Ovary (tissue), 3 donors: Measurements from ENCODE around the gene SGMS1.

Source experiments
- EP300 ChIP-seq: sonication (generic); formaldehyde crosslinking; IDR thresholded peaks from one replicate; pipeline ENCODE4 v1.6.1; 2017; ENCODE audit warnings: antibody characterized with exemption
- POLR2A ChIP-seq: fragments of 450-650 bp; IDR thresholded peaks from one replicate; pipeline ENCODE4 v1.6.1; 2017; ENCODE audit warnings: antibody characterized with exemption, mild to moderate bottlenecking, moderate library complexity
- TF ChIP-seq, protein P1 (sequence below), 3 donors: fragments of 450-650 bp in 2 of 3; fragments of 200-600 bp in 1 of 3; IDR thresholded peaks; one replicate each; pipeline versions ENCODE4 v1.5.1 to v1.8.0; 2016 to 2022; ENCODE audit warnings: antibody characterized with exemption in 3 of 3, mild to moderate bottlenecking in 1 of 3
- donor health status: DM: no; HTN: no; CAD: no.

DNA sequence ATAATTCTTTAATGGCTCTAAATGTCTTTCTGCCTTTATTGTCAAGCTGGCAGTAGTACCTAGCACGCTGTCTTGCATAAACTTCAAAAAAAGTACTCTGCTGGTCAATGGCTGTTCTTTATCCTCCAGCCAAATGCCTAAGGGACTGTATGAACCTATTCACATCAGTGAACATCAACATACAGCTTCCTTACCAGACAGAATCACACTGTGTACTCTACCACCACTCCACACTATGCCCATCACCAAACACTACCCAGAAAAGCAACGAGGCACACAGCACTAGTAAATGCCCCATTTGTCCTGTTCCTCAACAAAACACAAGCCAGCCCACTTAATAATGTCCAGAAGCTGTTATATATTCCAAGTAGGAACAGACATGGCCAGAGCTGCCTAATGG lies 127.5 kb downstream of the SGMS1 start:
- TF ChIP-seq, protein P1, sequence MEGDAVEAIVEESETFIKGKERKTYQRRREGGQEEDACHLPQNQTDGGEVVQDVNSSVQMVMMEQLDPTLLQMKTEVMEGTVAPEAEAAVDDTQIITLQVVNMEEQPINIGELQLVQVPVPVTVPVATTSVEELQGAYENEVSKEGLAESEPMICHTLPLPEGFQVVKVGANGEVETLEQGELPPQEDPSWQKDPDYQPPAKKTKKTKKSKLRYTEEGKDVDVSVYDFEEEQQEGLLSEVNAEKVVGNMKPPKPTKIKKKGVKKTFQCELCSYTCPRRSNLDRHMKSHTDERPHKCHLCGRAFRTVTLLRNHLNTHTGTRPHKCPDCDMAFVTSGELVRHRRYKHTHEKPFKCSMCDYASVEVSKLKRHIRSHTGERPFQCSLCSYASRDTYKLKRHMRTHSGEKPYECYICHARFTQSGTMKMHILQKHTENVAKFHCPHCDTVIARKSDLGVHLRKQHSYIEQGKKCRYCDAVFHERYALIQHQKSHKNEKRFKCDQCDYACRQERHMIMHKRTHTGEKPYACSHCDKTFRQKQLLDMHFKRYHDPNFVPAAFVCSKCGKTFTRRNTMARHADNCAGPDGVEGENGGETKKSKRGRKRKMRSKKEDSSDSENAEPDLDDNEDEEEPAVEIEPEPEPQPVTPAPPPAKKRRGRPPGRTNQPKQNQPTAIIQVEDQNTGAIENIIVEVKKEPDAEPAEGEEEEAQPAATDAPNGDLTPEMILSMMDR (IDR thresholded peaks at IDR 0.05), result no peak
- TF ChIP-seq POLR2A, result no peak
- no peak for TF ChIP-seq EP300
